Ovary (tissue), 9 donors: ENCODE results near the gene CIZ1. TPM values are rescaled to one million over a fixed set of nuclear protein-coding genes. Genes with fewer than 3 reads are reported as not detected.

ENCODE experiments used
- DNase-seq, 5 donors: peaks; one replicate each; pipeline ENCODE4 v3.0.0-alpha.2; 2019 to 2020
- H3K27ac ChIP-seq, 2 donors: fragments of 200-600 bp; one replicate each; pipeline versions ENCODE4 v1.5.1 to v1.8.0; 2019 to 2022
- H3K27me3 ChIP-seq: fragments of 200-600 bp; one replicate; pipeline ENCODE4 v1.8.0; 2022
- H3K36me3 ChIP-seq: fragments of 200-600 bp; sonication (generic); one replicate; pipeline ENCODE4 v1.5.1; 2019
- H3K4me1 ChIP-seq: one replicate; pipeline ENCODE4 v1.8.1; 2013; ENCODE audit warnings: mild to moderate bottlenecking, moderate library complexity; ENCODE audit not compliant: insufficient read depth
- H3K4me3 ChIP-seq: fragments of 200-600 bp; sonication (generic); one replicate; pipeline ENCODE4 v1.5.1; 2017
- H3K9me3 ChIP-seq, 2 donors: fragments of 200-600 bp in 1 of 2; sonication (generic) in 1 of 2; one replicate each; pipeline versions ENCODE4 v1.5.1 to v1.8.1; 2013 to 2019; ENCODE audit warnings: mild to moderate bottlenecking in 1 of 2, moderate library complexity in 1 of 2
- CTCF ChIP-seq, 3 donors: fragments of 450-650 bp in 2 of 3; fragments of 200-600 bp in 1 of 3; IDR thresholded peaks; one replicate each; pipeline versions ENCODE4 v1.5.1 to v1.8.0; 2016 to 2022; ENCODE audit warnings: antibody characterized with exemption in 3 of 3, mild to moderate bottlenecking in 1 of 3
- EP300 ChIP-seq: sonication (generic); formaldehyde crosslinking; IDR thresholded peaks from one replicate; pipeline ENCODE4 v1.6.1; 2017; ENCODE audit warnings: antibody characterized with exemption
- POLR2A ChIP-seq: fragments of 450-650 bp; IDR thresholded peaks from one replicate; pipeline ENCODE4 v1.6.1; 2017; ENCODE audit warnings: antibody characterized with exemption, mild to moderate bottlenecking, moderate library complexity
- WGBS, 3 donors: extraction: QIAGEN DNeasy Blood & Tissue Kit in 1 of 3; methylation state at CpG; one replicate each; pipeline versions ENCODE4 v1.1.5 to v1.1.7; 2013 to 2017; 5-methylcytosine and 5-hydroxymethylcytosine counted together
- intact Hi-C, 4 donors: fragments of 100-400 bp; cut with DNase I; formaldehyde crosslinking; loops; one replicate each; pipeline versions ENCODE4 v1.11.0 to v1.15.1; 2022 to 2023
- polyA plus RNA-seq, 2 donors: library from polyadenylated mRNA; stranded (reverse); fragments of 200-250 nt in 1 of 2; fragments of 350-450 nt in 1 of 2; fragmentation: Illumina TruSeq in 1 of 2; extraction: RNeasy Lipid Tissue Mini Kit (QIAGEN cat#74804) in 1 of 2; gene quantifications; one replicate each; pipeline ENCODE4 v1.2.3, GENCODE V29; 2013 to 2014
- total RNA-seq, 7 donors: library from RNA; depleted of rRNA in 2 of 7; stranded (reverse); fragments of >200 nt in 2 of 7; fragmentation: NEBNext Ultra II Directional in 3 of 7; extraction: Animal tissue kit (Norgen Biotek cat#: 25700) in 3 of 7; gene quantifications; one replicate each; pipeline versions ENCODE4 v1.1.0 to v1.2.4, GENCODE V29; 2016 to 2023
- donor health status: DM: no; HTN: no; CAD: no; lungs with moderate emphysema.
- donor health status: DM: no; HTN: no; CAD: no.
- donor health status: Bipolar disorder and iron deficiency.
- donor health status: DM: yes; HTN: yes; CAD: no.
- donor health status: DM: no; HTN: no; CAD: no.
- donor health status: DM: yes; HTN: yes; CAD: no.

Gene CIZ1
- total and polyA plus RNA-seq, 9 donors, result 53.1 to 185 (median 138) TPM

GRCh38 chr9:128116104-128117083 is 75.0 kb downstream of the CIZ1 start:
- WGBS, 3 donors, result 76 to 84% (median 83%) methylated on average over 16 of the region's 16 CpGs
- peaks cover 4% of the 10 kb centered on the region for H3K4me1 ChIP-seq
- no peak overlapping the region for H3K4me3 ChIP-seq
- no peaks in the 10 kb centered on the region for H3K9me3 ChIP-seq
- peak in 4 of 5 donors; percentile 17 to 38 (median 24) for DNase-seq
- H3K27me3 ChIP-seq, result no peaks in the 10 kb centered on the region
- no peaks in the 10 kb centered on the region for H3K36me3 ChIP-seq
- H3K27ac ChIP-seq, result no peak overlapping the region
- intact Hi-C loops, result loop anchor here (1.0 to 10.0 kb wide), 3 partner anchors 72 to 174 kb away; no protein-coding TSS in a partner anchor
- TF ChIP-seq POLR2A (no peak), CTCF (IDR thresholded peaks at IDR 0.05) (no peak), EP300 (no peak)

Other genes starting within 250 kb of the CIZ1 start
- 100 to 1,000 TPM in 2 of 7 donors, 10 to 100 TPM in 4, 1 to 10 TPM in 1; 8.6 to 104 (median 76.0) TPM for gene EEIG1, start 210.6 kb downstream of the CIZ1 start, total RNA-seq
- 10 to 100 TPM; 17.9 to 20.8 TPM for gene EEIG1, start 210.6 kb downstream of the CIZ1 start, polyA plus RNA-seq
- gene NAIF1, start 124.3 kb downstream of the CIZ1 start, total RNA-seq, result 10 to 100 TPM in 1 of 7 donors, 1 to 10 TPM in 6; 4.1 to 10.9 (median 5.9) TPM
- gene NAIF1, start 124.3 kb downstream of the CIZ1 start, polyA plus RNA-seq, result 1 to 10 TPM; 6.6 to 9.0 TPM
- gene SLC25A25, start 123.3 kb downstream of the CIZ1 start, total RNA-seq, result 10 to 100 TPM; 24.1 to 90.1 (median 40.0) TPM
- gene SLC25A25, start 123.3 kb downstream of the CIZ1 start, polyA plus RNA-seq, result 10 to 100 TPM; 23.4 to 28.6 TPM
- 10 to 100 TPM; 33.7 to 69.5 (median 61.3) TPM for gene PTGES2, start 63.8 kb downstream of the CIZ1 start, total RNA-seq
- gene PTGES2, start 63.8 kb downstream of the CIZ1 start, polyA plus RNA-seq, result 10 to 100 TPM; 19.6 to 33.8 TPM
- gene LCN2, start 42.1 kb downstream of the CIZ1 start, total RNA-seq, result 10 to 100 TPM in 2 of 7 donors, 1 to 10 TPM in 3, under 1 TPM in 1, not detected in 1; 0.33 to 19.5 (median 4.3) TPM
- gene LCN2, start 42.1 kb downstream of the CIZ1 start, polyA plus RNA-seq, result under 1 TPM in 1 of 2 donors, not detected in 1; 0.46 TPM
- 100 to 1,000 TPM in 1 of 7 donors, 10 to 100 TPM in 6; 17.9 to 210 (median 31.7) TPM for gene BBLN, start 31.3 kb downstream of the CIZ1 start, total RNA-seq
- gene BBLN, start 31.3 kb downstream of the CIZ1 start, polyA plus RNA-seq, result 10 to 100 TPM in 1 of 2 donors, 1 to 10 TPM in 1; 2.4 to 59.3 TPM
- 10 to 100 TPM in 1 of 7 donors, 1 to 10 TPM in 6; 1.2 to 10.4 (median 4.6) TPM for gene DNM1, start 11.8 kb upstream of the CIZ1 start, total RNA-seq
- gene DNM1, start 11.8 kb upstream of the CIZ1 start, polyA plus RNA-seq, result 1 to 10 TPM; 2.0 to 7.6 TPM
- 100 to 1,000 TPM in 4 of 7 donors, 10 to 100 TPM in 3; 53.2 to 117 (median 107) TPM for gene GOLGA2, start 84.4 kb upstream of the CIZ1 start, total RNA-seq
- 100 to 1,000 TPM in 1 of 2 donors, 10 to 100 TPM in 1; 63.7 to 114 TPM for gene GOLGA2, start 84.4 kb upstream of the CIZ1 start, polyA plus RNA-seq
- gene SWI5, start 84.7 kb upstream of the CIZ1 start, total RNA-seq, result 10 to 100 TPM; 22.4 to 48.9 (median 29.5) TPM
- 10 to 100 TPM; 34.4 to 46.4 TPM for gene SWI5, start 84.7 kb upstream of the CIZ1 start, polyA plus RNA-seq
- 10 to 100 TPM in 6 of 7 donors, 1 to 10 TPM in 1; 4.6 to 29.4 (median 19.7) TPM for gene TRUB2, start 130.9 kb upstream of the CIZ1 start, total RNA-seq
- 10 to 100 TPM in 1 of 2 donors, 1 to 10 TPM in 1; 9.7 to 20.7 TPM for gene TRUB2, start 130.9 kb upstream of the CIZ1 start, polyA plus RNA-seq
- gene COQ4, start 131.3 kb upstream of the CIZ1 start, total RNA-seq, result 10 to 100 TPM; 24.4 to 75.7 (median 34.2) TPM
- gene COQ4, start 131.3 kb upstream of the CIZ1 start, polyA plus RNA-seq, result 10 to 100 TPM; 22.0 to 38.0 TPM
- 10 to 100 TPM in 5 of 7 donors, 1 to 10 TPM in 2; 8.8 to 22.4 (median 11.0) TPM for gene SLC27A4, start 149.0 kb upstream of the CIZ1 start, total RNA-seq
- gene SLC27A4, start 149.0 kb upstream of the CIZ1 start, polyA plus RNA-seq, result 1 to 10 TPM; 4.8 to 8.7 TPM
- gene URM1, start 179.8 kb upstream of the CIZ1 start, total RNA-seq, result 10 to 100 TPM; 20.5 to 51.4 (median 36.0) TPM
- 10 to 100 TPM; 22.1 to 41.4 TPM for gene URM1, start 179.8 kb upstream of the CIZ1 start, polyA plus RNA-seq
- 10 to 100 TPM; 19.6 to 63.9 (median 45.8) TPM for gene CERCAM, start 229.3 kb upstream of the CIZ1 start, total RNA-seq
- gene CERCAM, start 229.3 kb upstream of the CIZ1 start, polyA plus RNA-seq, result 10 to 100 TPM; 24.2 to 27.3 TPM